Measurements from ENCODE around the gene GTF2H1. TPM values are rescaled to one million over a fixed set of nuclear protein-coding genes. Genes with fewer than 3 reads are reported as not detected.

The GTF2H1 gene
- polyA plus RNA-seq, 1 of the 3 experiments (the other 2 are of a cell fraction): 31.2 TPM

- TF ChIP-seq USF2 (IDR thresholded peaks at IDR 0.05; ENCODE audit: borderline replicate concordance, low read depth, low read length) (no peak), RFX5 (IDR thresholded peaks at IDR 0.05; ENCODE audit: low read length) (no peak), TAF1 (IDR thresholded peaks at IDR 0.05; ENCODE audit: borderline replicate concordance, low read depth, low read length) (no peak), SMC3 (IDR thresholded peaks at IDR 0.05; ENCODE audit: low read depth, low read length) (no peak)
- TF ChIP-seq, protein P1, sequence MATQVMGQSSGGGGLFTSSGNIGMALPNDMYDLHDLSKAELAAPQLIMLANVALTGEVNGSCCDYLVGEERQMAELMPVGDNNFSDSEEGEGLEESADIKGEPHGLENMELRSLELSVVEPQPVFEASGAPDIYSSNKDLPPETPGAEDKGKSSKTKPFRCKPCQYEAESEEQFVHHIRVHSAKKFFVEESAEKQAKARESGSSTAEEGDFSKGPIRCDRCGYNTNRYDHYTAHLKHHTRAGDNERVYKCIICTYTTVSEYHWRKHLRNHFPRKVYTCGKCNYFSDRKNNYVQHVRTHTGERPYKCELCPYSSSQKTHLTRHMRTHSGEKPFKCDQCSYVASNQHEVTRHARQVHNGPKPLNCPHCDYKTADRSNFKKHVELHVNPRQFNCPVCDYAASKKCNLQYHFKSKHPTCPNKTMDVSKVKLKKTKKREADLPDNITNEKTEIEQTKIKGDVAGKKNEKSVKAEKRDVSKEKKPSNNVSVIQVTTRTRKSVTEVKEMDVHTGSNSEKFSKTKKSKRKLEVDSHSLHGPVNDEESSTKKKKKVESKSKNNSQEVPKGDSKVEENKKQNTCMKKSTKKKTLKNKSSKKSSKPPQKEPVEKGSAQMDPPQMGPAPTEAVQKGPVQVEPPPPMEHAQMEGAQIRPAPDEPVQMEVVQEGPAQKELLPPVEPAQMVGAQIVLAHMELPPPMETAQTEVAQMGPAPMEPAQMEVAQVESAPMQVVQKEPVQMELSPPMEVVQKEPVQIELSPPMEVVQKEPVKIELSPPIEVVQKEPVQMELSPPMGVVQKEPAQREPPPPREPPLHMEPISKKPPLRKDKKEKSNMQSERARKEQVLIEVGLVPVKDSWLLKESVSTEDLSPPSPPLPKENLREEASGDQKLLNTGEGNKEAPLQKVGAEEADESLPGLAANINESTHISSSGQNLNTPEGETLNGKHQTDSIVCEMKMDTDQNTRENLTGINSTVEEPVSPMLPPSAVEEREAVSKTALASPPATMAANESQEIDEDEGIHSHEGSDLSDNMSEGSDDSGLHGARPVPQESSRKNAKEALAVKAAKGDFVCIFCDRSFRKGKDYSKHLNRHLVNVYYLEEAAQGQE (IDR thresholded peaks at IDR 0.05; ENCODE audit: low read depth, low read length): no peak; the same call in 1 of the 2 replicates
Observed at GRCh38 chr11:18384157-18384641, 61.8 kb downstream of the GTF2H1 start (continued).

DNA sequence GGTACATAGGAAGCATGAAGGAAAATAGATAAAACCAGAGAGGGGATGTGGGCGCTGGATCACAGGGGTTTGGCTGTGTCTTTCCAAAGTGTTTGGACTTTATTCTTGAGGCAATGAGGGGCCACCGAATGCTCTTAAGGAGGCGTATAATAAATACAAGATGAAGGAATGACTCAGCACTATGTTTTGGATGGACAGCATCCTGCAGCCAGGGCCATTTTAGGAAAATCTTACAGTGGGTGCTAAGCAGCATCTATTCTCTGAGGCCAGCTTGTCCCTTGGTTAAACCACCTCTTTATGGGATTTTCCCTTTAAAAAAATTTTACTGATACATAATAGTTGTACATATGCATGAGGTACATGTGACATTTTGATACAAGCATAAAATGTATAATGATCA, 67.7 kb downstream of the GTF2H1 start:
- no peak overlapping the region for H3K4me3 ChIP-seq (ENCODE audit: low read depth in 2 of 2, low read length in 1 of 2)
- ChIA-PET CTCF (no interaction called here), POLR2A (no interaction called here)
- peaks cover 5 to 6% of the 10 kb centered on the region in 2 experiments; a peak in 2 of 4 replicates for H3K4me1 ChIP-seq (ENCODE audit: control insufficient read depth in 1 of 2, insufficient read depth in 2 of 2, low read depth in 1 of 2, low read length in 1 of 2)
- H3K9me3 ChIP-seq: no peaks in the 10 kb centered on the region
- 0 out of 2 replicates have a peak, but pooled peaks cover 1% of the 10 kb centered on the region for H4K20me1 ChIP-seq (ENCODE audit: insufficient read depth)
- H3K27me3 ChIP-seq (ENCODE audit: insufficient read depth): no peaks in the 10 kb centered on the region
- no peak overlapping the region for H3K4me2 ChIP-seq
- no peaks in the 10 kb centered on the region for H3K36me3 ChIP-seq (replicated peaks in 1 of 2; ENCODE audit: control insufficient read depth in 1 of 2, insufficient read depth in 2 of 2, low read length in 1 of 2)
- H3K9ac ChIP-seq: no peak overlapping the region
- no peak overlapping the region for H3K27ac ChIP-seq (ENCODE audit: low read depth in 2 of 2, low read length in 1 of 2)
- TF ChIP-seq SIN3A (IDR thresholded peaks at IDR 0.05; ENCODE audit: borderline replicate concordance, low read depth, low read length): no peak
- TF ChIP-seq TAF1 (IDR thresholded peaks at IDR 0.05; ENCODE audit: borderline replicate concordance, low read depth, low read length): no peak
- TF ChIP-seq MAX (IDR thresholded peaks at IDR 0.05; ENCODE audit: low read depth): no peak
- no peak for TF ChIP-seq CHD2 (IDR thresholded peaks at IDR 0.05; ENCODE audit: low read length, partially characterized antibody)
- TF ChIP-seq GATA2 (CRISPR knock-in tag; IDR thresholded peaks at IDR 0.05): no peak
- TF ChIP-seq, protein P2, sequence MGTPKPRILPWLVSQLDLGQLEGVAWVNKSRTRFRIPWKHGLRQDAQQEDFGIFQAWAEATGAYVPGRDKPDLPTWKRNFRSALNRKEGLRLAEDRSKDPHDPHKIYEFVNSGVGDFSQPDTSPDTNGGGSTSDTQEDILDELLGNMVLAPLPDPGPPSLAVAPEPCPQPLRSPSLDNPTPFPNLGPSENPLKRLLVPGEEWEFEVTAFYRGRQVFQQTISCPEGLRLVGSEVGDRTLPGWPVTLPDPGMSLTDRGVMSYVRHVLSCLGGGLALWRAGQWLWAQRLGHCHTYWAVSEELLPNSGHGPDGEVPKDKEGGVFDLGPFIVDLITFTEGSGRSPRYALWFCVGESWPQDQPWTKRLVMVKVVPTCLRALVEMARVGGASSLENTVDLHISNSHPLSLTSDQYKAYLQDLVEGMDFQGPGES (IDR thresholded peaks at IDR 0.05; ENCODE audit: low read depth, low read length): no peak
- no peak for TF ChIP-seq TCF12 (IDR thresholded peaks at IDR 0.05)
- TF ChIP-seq JUND (IDR thresholded peaks at IDR 0.05): no peak
- no peak for TF ChIP-seq MXI1 (IDR thresholded peaks at IDR 0.05; ENCODE audit: low read depth, low read length)
- no peak for TF ChIP-seq RCOR1 (IDR thresholded peaks at IDR 0.05; ENCODE audit: low read length)
- no peak for TF ChIP-seq RFX5 (IDR thresholded peaks at IDR 0.05; ENCODE audit: low read length)
- no peaks in the 10 kb centered on the region for H3K9me2 ChIP-seq
- whole genome bisulfite sequencing (ENCODE audit: low lambda C conversion rate): 91% methylated on average over 3 of the region's 3 CpGs
- no peak overlapping the region for H2AFZ ChIP-seq (ENCODE audit: low read depth)
- no peak for DNase-seq
- peaks cover 16% of the 10 kb centered on the region for H3F3A ChIP-seq (replicated peaks; ENCODE audit: insufficient read depth)
- peaks cover 12% of the 10 kb centered on the region for H3K79me2 ChIP-seq (ENCODE audit: insufficient read depth)

Data from SK-N-SH (cell line).